Endometrial microvascular endothelial cells (primary cell): ENCODE results near the gene TSC1. TPM values are rescaled to one million over a fixed set of nuclear protein-coding genes. Genes with fewer than 3 reads are reported as not detected.

Experiments
- in situ Hi-C: cut with HindIII; loops from 2 replicates; pipeline ENCODE4 v1.10.0; 2017; ENCODE audit warnings: low sequenced_read_pairs, low pct_unique_long_range_greater_than_20kb; ENCODE audit errors: inconsistent ontology term
- total RNA-seq: library from RNA; depleted of rRNA; stranded (reverse); fragments of >200 nt; gene quantifications from one replicate; pipeline ENCODE4 v1.2.3, GENCODE V29; 2015; ENCODE audit errors: inconsistent ontology term

TSC1 gene
- total RNA-seq, 1 donor from 2014 or later: 19.0 TPM

DNA sequence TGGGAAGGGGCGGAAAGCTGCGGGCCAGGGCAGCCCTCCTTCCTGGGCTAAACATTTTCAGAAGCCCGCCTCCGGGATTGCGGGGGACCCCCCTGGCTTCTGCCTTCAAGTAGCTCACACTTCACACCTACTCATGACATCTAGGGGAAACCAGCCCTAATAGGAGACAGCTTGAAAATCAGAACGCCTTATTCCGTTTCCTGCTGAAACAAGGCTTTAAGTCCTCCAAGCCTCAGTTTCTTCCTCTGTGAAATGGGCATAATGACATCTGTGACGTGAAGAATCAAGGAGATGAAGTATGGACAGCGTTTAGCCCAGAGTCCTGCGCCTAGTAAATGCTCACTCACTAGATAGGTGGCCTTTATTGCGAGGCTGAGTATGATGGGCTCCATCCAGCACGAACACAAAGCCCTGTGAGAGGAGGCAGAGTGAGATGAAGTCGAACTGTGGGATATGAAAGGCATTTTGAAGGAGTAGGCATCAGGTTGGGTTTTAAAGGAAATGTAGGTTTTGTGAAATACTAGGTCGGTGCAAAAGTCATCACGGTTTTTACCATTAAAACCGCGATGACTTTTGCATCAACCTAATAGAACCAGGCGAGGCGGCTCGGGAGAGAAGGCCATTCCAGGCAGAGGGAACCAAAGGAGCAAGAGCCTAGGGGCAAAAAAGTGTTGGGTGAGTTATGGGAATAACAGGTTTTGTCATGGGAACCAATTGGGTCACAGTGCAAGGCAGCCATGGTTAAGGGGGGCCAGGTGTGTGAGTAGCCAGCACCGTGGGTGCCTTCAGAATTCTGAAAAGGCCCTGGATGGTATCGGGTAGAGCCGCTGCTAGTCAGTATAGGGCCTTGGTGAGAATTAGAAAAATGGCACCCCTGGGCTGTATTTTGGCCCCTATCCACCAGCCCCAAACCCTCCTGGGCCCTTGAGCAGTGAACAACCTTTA, 1.0 kb upstream of the TSC1 start:
- in situ Hi-C loops: no loop called here

DNA sequence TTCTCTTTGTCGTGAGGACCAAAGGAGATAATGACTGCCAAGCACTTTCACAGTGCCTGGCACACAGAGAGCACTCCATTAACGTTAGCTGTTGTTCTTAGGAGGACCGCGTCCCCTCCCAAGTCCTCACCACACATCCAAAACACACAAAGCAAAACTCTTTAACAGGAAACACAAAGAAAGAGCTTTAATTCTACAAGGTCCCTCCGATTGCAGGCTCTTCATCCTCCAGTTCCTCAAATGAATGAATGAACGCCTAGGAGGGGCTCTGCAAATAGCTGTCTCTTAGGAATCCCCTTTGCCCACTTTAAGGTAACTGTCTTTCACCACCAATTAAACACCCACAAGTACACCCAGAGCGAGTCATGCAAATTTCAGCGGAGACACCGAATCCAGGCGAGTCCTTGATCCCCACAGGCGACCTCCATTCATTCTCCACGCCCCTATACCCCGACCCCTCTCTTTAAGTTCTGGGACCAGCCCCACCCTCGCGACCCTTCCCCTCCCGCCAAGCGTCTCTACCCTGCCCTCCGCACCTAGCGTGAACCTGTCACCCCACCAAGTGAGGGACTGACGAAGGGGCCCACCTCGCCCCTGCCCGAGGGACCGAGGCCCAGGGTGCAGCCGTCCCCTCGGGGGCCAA, 644 bp downstream of the TSC1 start:
- in situ Hi-C loops: no loop called here

DNA sequence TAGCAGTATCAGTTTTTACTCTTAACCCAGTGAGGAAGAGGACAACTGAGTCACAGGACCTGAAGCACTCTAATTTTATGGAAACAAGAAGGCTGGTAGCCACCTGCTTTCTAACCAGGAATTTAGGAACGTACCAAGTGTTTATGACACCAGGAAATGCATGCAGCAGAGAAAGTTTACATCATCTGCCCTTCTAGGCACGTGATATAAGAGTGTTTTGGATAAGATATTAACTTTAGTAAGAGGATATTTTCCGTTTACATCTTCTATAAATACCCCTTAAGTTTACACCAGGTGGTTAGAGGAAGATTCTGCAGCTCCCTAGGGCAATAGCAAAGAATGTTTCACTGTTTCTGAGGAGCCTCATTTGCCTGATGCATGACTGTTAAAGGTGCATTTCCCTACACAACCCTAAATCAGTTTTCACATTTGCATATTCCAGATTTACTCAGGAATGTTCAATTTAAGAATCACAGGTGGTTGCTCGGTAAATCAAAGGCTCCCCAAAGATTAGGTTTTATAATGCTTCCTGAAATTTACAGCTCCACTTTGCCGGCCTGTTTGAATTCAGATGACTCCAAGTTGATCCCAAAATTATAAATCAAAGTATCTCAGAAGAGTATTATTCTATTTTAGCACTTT, 1.8 kb downstream of the TSC1 start:
- in situ Hi-C loops: no loop called here

DNA sequence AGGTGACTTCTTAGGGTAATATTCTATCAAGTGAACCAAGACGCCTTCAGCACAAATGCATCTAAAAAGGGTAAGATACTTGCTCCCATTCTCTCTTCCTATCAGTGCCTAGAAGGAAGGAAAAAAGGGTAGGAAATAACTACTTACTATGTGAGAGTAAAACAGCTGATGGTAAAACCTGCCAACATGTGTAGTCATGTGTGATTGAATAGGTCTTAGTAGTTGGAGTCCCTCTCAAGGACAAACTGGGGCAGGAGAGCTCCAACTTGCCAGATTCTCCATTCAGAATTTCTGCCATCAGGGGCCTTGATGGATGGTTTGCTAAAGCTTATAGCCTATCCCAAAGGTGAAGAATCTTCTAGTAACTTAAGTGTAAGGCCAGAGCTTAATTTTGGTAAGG, 5.2 kb downstream of the TSC1 start:
- in situ Hi-C loops: no loop called here

DNA sequence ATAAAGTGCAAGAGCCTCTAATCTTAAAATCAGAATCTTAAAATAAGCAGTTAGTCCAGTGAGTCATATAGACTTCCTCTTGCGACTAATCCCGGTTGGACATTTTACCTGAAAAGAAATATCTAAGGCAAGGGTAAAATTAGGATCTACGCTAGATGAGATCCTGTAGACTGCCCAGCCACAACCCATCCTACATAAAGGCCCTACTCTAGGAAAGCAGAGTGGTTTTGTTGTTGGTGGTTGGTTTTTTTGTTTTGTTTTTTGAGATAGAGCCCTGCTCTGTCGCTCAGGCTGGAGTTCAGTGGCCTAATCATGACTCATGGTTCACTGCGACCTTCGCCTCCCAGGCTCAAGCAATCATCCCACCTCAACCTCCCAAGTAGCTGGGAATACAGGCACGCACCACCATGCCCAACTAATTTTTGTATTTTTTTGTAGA, 6.9 kb downstream of the TSC1 start:
- in situ Hi-C loops: no loop called here

DNA sequence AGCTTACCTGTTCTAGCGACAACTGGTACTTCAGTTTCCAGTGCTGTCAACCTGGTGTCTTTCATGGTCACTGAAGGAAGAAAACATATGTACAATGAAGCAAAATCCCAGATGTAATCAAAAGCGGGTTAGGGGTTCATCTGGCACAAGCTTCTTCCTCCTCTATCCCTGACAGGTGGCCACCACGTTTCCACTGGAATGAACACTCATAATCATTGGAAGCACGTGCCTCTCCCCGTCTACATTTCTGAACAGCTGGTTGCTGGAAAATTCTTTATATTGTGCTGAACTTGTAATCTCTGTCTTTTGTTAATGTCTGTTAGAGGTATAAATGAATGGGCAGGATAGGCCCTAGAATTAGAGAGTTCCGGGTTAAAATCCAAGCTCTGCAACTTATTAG, 9.4 kb downstream of the TSC1 start:
- in situ Hi-C loops: no loop called here

DNA sequence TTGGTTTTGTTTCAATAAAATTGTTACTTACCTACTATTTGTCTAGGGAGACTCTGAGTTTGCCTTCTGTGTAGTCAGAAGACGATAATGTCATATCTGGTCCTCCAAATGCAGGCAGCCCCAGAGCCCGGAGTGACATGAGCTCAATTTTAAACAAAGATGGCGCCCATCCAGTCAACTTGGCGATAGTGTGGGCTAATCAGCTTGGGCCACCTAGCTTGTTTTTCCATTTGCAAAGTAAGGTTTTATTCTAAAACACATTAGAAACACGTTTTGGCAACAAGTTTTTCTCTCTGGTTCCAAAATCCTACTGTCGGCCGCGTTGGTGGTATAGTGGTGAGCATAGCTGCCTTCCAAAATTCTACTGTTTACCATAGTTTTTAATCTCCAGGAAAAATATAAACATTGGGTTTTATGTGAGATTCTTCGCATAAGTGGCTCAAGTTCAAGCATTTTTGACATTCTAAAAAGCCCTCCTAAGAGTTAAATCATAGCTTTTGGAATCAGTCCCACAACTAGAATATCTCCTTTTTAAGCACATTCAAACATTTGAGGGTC, 13.2 kb downstream of the TSC1 start:
- in situ Hi-C loops: no loop called here

DNA sequence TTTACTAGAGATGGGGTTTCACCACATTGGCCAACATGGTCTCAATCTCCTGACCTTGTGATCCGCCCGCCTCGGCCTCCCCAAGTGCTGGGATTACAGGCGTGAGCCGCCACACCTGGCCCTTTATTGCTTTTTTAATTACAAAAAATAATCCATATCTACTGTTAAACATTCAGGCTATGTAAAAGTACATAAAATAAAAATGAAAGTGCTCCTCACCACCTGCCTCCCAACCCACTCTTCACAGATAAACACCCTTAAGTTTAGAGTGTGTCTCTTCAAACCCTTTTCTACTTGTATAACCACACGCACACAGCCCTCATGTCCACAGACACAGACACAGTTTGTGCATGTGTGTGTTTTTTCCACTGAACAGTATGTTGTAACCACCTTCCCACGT, 16.7 kb downstream of the TSC1 start:
- in situ Hi-C loops: no loop called here

DNA sequence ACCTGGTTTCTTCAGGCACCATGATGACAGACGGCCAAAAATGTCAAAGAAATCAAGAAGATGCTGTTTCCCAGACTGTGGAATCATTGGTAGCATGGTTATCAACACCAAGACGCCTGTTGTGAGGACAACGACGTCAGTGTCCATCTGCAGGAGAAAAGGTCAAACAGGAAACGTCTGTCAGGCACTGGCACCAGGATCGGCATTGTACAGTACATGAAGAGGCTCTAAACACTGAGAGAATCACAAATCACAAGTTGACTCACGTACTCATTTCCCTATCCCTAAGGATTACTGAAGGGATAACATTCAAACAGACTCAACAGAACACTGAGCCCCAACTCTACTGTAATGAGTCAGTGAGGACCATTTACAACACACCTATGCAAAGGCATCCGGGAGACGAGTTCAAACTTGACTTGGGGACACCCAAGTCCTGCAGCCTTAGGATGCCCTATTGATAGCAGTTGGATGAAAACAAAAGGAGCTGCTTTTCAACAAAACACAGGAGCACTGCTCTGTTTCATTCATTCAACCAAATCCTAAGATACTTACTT, 21.0 kb downstream of the TSC1 start:
- in situ Hi-C loops: no loop called here

DNA sequence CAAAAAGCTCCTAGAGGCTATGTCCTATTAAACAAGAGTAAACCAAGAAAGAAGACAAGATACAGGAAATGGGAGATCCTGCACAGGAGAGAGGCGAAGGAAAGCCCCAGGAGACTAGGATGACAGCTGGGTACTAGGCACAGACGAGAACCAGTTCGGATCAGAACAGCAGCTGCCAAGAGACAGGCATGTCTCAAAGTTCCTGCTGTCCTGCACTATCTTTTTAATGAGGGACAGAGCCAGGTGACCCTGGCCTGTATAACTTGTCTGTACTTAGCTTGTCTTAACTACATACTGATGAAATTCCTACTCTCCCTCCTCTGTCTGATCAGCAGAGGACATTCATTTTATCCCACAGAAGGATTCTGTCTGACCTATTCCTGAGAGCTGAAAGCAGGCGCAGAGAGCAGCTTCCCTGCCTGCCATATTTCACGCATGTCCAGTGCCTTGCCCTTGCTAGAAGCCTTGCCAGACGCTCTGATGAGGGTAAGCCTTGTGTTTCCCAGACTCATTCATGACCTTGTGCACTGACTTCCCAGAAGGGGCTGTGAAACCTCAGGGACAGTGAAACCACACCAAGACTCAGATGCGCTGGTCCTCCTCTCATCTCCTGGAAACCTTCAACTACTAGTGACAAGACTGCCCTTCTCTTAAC, 24.7 kb downstream of the TSC1 start:
- in situ Hi-C loops: no loop called here

DNA sequence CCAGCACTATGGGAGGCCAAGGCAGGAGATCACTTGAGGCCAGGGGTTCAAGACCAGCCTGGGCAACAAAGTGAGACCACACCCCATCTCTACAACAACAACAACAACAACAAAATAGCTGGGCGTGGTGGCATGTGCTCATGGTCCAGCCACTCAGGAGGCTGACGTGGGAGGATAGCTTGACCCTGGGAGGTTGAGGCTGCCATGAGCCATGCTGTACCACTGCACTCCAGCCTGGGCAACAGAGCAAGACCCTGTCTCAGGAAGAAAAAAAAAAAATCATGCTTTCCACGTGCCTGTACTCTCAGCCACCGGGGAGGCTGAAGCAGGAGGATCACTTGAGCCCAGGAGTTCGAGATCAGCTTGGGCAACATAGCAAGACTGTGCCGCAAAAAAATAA, 29.5 kb downstream of the TSC1 start:
- in situ Hi-C loops: no loop called here

DNA sequence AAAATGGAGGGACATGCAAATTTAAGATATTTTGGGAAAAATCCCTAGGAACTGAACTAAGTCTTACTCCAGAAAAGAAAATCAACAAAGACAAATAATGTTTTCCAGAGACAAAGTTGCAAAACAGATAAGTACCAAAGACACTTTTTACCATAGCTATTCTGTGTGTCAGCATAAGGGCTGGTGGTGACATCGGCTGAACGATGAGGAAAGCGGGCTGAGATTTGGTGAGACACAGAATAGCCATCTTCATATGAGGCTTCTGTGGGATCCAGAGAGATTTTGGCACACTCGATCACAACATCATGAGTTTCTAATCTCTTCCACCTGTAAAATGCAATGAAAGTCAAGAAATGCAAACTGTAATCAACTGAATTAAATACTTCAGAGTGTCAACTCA, 32.3 kb downstream of the TSC1 start:
- in situ Hi-C loops: no loop called here

DNA sequence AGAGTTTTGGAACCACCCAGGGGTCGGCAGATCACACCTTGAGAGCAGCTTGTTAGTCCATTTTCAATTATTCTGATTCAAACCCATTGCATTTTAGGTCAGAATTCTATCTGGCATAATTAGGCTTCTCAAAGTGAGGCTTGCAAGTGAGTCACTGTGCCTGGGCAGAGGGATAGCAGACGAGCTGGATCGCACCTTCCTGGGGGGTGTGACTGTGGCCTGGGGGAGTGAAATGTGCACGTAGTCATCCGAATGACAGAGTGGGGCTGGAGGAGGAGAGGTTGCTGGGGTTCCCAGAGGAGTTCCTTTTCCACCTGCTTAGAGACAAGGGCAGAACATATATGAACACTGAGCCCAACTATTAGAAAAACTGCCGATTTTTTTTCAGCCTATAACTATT, 34.0 kb downstream of the TSC1 start:
- in situ Hi-C loops: no loop called here

DNA sequence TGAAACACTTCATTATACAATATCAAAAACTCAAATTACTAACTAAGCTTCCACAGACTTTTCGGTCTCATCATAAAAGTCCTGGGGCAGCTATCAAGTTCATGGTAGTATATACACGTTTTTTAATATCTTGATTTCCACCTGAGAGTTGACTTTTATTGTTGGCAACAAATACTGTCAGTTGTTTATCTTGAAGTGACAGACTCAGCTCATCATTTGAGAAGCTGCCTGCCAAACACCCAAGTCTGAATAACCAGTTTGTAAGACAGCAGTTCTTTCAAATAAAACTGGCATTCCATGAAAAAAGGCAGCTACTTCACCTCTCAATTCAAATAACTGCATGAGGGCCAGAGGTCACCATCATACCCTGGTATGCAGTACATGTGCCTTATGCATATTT, 35.1 kb downstream of the TSC1 start:
- in situ Hi-C loops: no loop called here

DNA sequence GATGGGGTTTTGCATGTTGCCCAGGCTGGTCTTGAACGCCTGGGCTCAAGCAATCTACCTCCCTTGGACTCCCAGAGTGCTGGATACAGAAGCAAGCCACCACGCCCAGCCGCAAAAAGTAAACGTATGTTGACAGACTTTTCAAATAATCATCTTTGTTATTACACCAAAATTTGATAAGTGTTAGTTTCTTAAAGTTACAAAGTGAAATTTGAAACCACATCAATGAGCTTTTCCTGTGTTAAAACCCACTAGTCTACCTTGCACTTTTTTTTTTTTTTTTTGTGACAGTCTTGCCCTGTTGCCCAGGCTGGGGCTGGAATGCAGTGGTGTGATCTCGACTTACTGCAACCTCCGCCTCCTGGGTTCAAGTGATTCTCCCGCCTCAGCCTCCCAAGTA, 35.8 kb downstream of the TSC1 start:
- in situ Hi-C loops: no loop called here

DNA sequence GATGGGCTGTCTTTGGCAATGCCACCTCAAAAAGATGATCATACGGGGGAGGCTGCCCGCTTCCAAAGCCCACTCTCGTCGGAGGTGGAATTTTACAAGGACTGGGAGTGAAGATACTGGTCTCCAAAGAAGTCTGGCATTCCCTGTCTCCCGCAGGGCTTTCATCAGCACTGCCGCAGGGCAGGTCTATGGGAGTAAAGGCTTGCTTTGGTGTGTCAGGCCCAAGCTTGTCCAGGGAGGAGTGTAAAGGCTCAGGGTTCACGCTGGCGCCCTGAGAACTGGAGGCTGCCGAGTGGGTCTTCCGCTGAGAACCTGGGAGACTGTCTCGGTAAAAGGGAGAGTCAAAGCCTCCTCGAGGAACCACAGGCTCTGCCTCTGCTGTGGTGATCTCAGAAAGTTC, 38.7 kb downstream of the TSC1 start:
- in situ Hi-C loops: no loop called here

DNA sequence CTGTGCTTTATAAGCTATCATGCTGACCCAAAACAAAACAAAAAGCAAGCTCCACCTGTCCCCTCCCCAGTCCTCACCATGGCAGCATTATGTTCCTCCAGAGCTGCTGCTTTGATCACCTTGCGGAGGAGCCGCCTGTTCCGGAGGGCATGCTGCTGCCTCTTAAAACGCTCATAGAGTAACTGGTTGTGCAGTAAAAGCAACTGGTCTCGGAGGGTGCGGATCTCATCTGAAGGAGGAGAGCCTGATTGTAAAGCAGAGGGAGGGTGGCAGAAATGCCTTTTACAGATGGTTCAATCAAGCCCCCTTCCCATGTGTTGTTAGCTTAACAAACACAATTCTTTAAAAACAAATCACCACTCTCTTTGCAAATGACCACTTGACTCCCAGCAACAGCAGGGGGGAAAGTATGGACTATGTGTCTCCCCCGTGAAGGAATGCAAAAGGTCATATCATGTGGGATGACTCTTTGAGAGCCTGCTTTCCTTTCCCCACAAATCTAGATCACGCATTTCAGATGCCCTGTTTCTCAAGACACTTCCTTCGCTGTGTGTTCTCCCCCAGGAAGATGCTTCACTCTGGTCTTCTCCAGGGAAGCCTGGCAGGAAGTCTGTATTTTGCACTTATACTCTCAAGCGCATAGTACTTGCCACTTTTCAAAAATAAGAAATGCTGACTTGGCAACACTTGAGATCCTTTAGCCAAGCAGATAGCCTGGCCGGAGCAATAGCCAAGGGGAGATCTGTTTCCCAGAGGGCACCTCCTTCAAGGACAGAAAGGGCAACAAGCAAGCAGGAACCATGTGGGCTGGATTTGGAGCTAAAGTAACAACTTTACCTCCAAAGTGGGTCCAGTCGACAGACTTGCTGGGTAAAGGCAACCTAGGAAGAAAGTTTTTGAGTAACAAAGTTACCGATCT, 40.6 kb downstream of the TSC1 start:
- in situ Hi-C loops: no loop called here
